Neural cell (in vitro differentiated cells): Measurements from ENCODE around the gene TAC4. TPM values are rescaled to one million over a fixed set of nuclear protein-coding genes. Genes with fewer than 3 reads are reported as not detected.

ENCODE experiments used
- H2AFZ ChIP-seq: fragments of 200-600, 300-800 bp; sonication (generic), shearing (Covaris generic); 2 replicates; pipeline ENCODE4 v1.6.0; 2014; ENCODE audit warnings: low read depth, mild to moderate bottlenecking, antibody characterized with exemption, low read length, moderate library complexity
- H3F3A ChIP-seq: fragments of 200-600 bp; shearing (Covaris generic); 2 replicates; pipeline ENCODE4 v1.6.1; 2016; ENCODE audit warnings: mild to moderate bottlenecking, moderate library complexity, mixed read lengths, antibody characterized with exemption, low read length; ENCODE audit not compliant: insufficient read depth, poor library complexity, severe bottlenecking
- H3K27ac ChIP-seq: fragments of 200-600, 300-800 bp; sonication (generic), shearing (Covaris generic); 2 replicates; pipeline ENCODE4 v1.5.1; 2014; ENCODE audit warnings: mild to moderate bottlenecking, low read length, moderate library complexity
- H3K27me3 ChIP-seq: fragments of 300-800, 200-600 bp; sonication (generic), shearing (Covaris generic); 2 replicates; pipeline ENCODE4 v1.6.0; 2014; ENCODE audit warnings: mild to moderate bottlenecking, low read depth, low read length, moderate library complexity; ENCODE audit not compliant: insufficient read depth
- H3K36me3 ChIP-seq: fragments of 300-800, 200-600 bp; sonication (generic), shearing (Covaris generic); 2 replicates; pipeline ENCODE4 v1.5.1; 2014; ENCODE audit warnings: mild to moderate bottlenecking, antibody characterized with exemption, low read length, moderate library complexity; ENCODE audit not compliant: insufficient read depth
- H3K4me2 ChIP-seq: fragments of 300-800, 200-600 bp; sonication (generic), shearing (Covaris generic); 2 replicates; pipeline ENCODE4 v1.6.0; 2014; ENCODE audit warnings: mild to moderate bottlenecking, low read length
- H3K4me3 ChIP-seq: fragments of 300-800, 200-600 bp; sonication (generic), shearing (Covaris generic); 2 replicates; pipeline ENCODE4 v1.5.1; 2014; ENCODE audit warnings: mild to moderate bottlenecking, low read length, moderate library complexity
- H3K79me2 ChIP-seq: fragments of 200-600 bp; shearing (Covaris generic); replicated peaks from 2 replicates; pipeline ENCODE4 v1.6.0; 2014; ENCODE audit warnings: mild to moderate bottlenecking, low read length, moderate library complexity; ENCODE audit not compliant: insufficient read depth
- H3K9ac ChIP-seq: fragments of 300-800, 200-600 bp; sonication (generic), shearing (Covaris generic); 2 replicates; pipeline ENCODE4 v1.6.1; 2016; ENCODE audit warnings: mild to moderate bottlenecking, low read length, mixed read lengths
- H3K9me2 ChIP-seq: fragments of 200-600 bp; shearing (Covaris generic); 2 replicates; pipeline ENCODE4 v1.6.1; 2016; ENCODE audit warnings: mild to moderate bottlenecking, low read length, mixed read lengths; ENCODE audit not compliant: insufficient read depth
- H3K9me3 ChIP-seq: fragments of 200-600, 300-800 bp; sonication (generic), shearing (Covaris generic); 2 replicates; pipeline ENCODE4 v1.6.1; 2016; ENCODE audit warnings: mild to moderate bottlenecking, mixed run types, low read length, moderate library complexity, mixed read lengths
- H4K20me1 ChIP-seq: fragments of 200-600 bp; shearing (Covaris generic); 2 replicates; pipeline ENCODE4 v1.6.1; 2016; ENCODE audit warnings: mild to moderate bottlenecking, mixed run types; ENCODE audit not compliant: insufficient read depth
- CTCF ChIP-seq: fragments of 450-650 bp; IDR thresholded peaks from 2 replicates; pipeline ENCODE4 v1.5.1; 2014; ENCODE audit warnings: antibody characterized with exemption, mild to moderate bottlenecking, moderate library complexity; ENCODE audit not compliant: poor library complexity, severe bottlenecking
- EP300 ChIP-seq: fragments of 450-650 bp; conservative IDR thresholded peaks from 2 replicates; pipeline ENCODE4 v1.6.1; 2014; ENCODE audit warnings: antibody characterized with exemption, mild to moderate bottlenecking, moderate library complexity; ENCODE audit not compliant: poor library complexity, severe bottlenecking
- EZH2 ChIP-seq: fragments of 200-600, 300-800 bp; shearing (Covaris generic), sonication (generic); IDR thresholded peaks from 2 replicates; pipeline ENCODE4 v1.6.1; 2014; ENCODE audit warnings: antibody characterized with exemption, low read length, borderline replicate concordance, mild to moderate bottlenecking; ENCODE audit not compliant: insufficient read depth, poor library complexity, severe bottlenecking
- MXI1 ChIP-seq: fragments of 450-650 bp; conservative IDR thresholded peaks from 2 replicates; pipeline ENCODE4 v1.6.1; 2014; ENCODE audit warnings: antibody characterized with exemption, mild to moderate bottlenecking; ENCODE audit not compliant: poor library complexity, severe bottlenecking
- POLR2AphosphoS5 ChIP-seq: IDR thresholded peaks from 2 replicates; pipeline ENCODE4 v1.6.1; 2012
- RAD21 ChIP-seq: fragments of 450-650 bp; conservative IDR thresholded peaks from 2 replicates; pipeline ENCODE4 v1.6.1; 2014; ENCODE audit warnings: antibody characterized with exemption, mild to moderate bottlenecking, moderate library complexity
- REST ChIP-seq: IDR thresholded peaks from 2 replicates; pipeline ENCODE4 v1.6.1; 2012; ENCODE audit warnings: borderline replicate concordance
- SMC3 ChIP-seq: fragments of 450-650 bp; conservative IDR thresholded peaks from 2 replicates; pipeline ENCODE4 v1.6.1; 2014; ENCODE audit warnings: antibody characterized with exemption, mild to moderate bottlenecking, moderate library complexity; ENCODE audit not compliant: poor library complexity
- TAF1 ChIP-seq: IDR thresholded peaks from 2 replicates; pipeline ENCODE4 v1.6.1; 2012; ENCODE audit warnings: low read depth
- polyA plus RNA-seq: library from polyadenylated mRNA; depleted of rRNA; stranded (reverse); fragments of >200 nt; gene quantifications from 2 replicates; pipeline ENCODE4 v1.2.3, GENCODE V29; 2014

The TAC4 gene
- polyA plus RNA-seq, 1 donor from 2014 or later: not detected

- Histone ChIP-seq H3F3A (no peaks in the 10 kb centered on the region), H3K79me2 (no peaks in the 10 kb centered on the region), H3K27ac (no peak overlapping the region), H3K27me3 (no peaks in the 10 kb centered on the region), H2AFZ (no peak overlapping the region), H3K4me2 (no peak overlapping the region), H3K9me3 (no peaks in the 10 kb centered on the region), H3K9me2 (no peaks in the 10 kb centered on the region), H3K9ac (no peak overlapping the region), H3K4me3 (no peak overlapping the region), H4K20me1 (no peaks in the 10 kb centered on the region), H3K36me3 (no peaks in the 10 kb centered on the region)
- TF ChIP-seq POLR2AphosphoS5 (no peak), REST (no peak), CTCF (no peak), SMC3 (no peak), TAF1 (no peak), MXI1 (no peak), EP300 (no peak), EZH2 (no peak), RAD21 (no peak)
These were observed 13.6 kb downstream of the TAC4 start for GRCh38 chr17:49834118-49834743.

- Histone ChIP-seq H3K27ac (no peak overlapping the region), H3K27me3 (no peaks in the 10 kb centered on the region), H3K9me3 (no peaks in the 10 kb centered on the region), H3K36me3 (no peaks in the 10 kb centered on the region), H2AFZ (no peak overlapping the region), H3K9ac (no peak overlapping the region), H3K4me2 (no peak overlapping the region), H3F3A (no peaks in the 10 kb centered on the region), H3K4me3 (no peak overlapping the region), H3K9me2 (no peaks in the 10 kb centered on the region), H4K20me1 (no peaks in the 10 kb centered on the region), H3K79me2 (no peaks in the 10 kb centered on the region)
- TF ChIP-seq CTCF (no peak), MXI1 (no peak), SMC3 (no peak), EZH2 (no peak), RAD21 (no peak)
These were observed 14.8 kb downstream of the TAC4 start for GRCh38 chr17:49832840-49833599.
